ENCODE results near the gene PKMYT1.
"Not testable (repeated sequence)": the region's sequence is repeated elsewhere in the genome, so short reads cannot be mapped to it uniquely, and the experiment has no call there.

The PKMYT1 gene

DNA sequence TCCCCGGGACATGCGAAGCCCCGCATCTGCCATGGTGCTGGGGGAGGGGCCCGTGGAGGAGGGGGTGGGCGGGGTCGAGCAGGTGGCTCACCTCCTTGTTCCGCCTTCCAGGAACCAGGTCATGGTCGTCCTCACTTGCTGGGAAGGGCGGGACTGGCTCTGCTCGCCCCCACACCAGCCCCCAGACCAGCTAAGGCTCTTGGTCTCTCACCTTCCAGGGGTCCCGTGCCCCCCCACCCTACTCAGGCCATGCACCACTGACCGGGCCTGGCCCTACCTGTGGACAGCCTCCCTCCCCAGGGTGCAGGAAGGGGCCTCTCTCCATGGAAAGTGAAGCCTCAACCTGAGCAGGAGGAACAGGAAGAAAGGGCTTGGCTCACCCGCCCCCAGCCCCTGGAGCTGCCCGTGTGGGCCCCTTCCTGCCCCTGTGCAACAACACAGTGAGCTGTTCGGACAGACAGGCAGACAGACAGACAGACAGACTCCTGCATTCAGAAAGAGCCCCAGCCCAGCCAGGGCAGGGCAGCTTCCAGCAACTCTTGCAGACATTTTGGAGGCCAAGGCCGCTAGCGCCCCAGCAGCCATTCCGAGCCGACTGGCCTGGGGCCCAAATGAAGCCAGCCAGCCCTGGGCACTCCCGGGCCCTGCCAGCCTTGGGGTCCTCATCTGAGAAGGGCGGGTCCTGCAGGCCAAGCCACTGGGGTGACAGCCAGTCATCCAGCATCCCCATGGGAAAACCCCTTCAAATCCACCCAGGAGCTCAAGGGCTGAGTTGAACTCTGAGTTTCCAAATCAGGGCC, 24.3 kb downstream of the PKMYT1 start:
- no peak for DNase-seq

DNA sequence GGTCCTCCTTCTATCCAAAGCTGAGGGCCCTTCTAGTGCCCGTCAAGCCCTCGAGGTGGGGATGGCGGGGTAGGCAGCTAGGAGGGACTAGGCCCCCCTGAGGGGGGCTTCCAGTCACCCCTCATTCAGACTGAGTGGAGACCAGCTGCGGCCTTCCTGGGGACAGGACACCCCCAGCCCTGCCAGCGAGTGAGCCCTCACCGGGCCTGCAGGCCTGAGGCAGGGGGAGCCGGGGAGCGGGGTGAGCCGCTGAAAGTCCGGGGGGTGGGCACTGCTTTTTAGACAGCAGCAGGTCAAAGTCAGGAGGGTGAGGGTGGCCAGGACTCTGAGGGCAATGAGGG, 24.8 kb downstream of the PKMYT1 start:
- no peak for DNase-seq

DNA sequence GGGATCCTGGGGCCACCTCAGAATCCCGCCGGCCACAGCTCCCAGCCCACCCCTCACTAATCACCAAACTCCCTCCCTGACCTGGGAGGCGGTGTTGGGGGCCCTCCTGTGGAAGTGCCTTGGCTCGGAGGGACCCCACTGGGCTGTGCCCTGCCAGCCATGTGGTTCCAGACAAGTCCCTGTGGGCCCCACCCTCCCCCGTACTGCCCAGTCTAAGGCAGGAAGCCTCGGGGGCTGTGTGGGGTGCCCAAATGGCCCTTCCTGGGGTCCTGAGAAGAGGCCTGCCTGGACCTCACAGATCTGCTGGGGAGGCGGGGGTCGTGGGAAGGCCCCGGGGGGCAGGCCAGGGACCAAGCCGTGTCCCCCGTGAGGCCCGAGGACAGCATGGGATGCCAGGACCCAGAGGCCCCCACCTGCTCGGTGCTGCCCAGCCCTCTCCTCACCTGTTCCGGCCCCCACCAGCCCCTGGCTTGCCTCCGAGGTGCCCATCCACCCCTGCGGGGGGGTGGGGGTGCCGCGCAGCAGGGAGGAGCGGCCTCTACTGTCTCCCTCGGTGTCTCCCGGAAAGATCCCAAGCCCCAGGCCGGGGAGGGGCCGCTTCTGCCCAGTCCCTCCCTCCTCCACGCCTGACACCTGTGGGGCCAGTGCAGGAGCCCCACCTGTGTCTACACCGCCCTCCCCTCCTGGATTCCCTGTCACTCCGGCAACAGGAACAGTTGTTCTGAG, 25.4 kb downstream of the PKMYT1 start:
- DNase-seq: no peak

DNA sequence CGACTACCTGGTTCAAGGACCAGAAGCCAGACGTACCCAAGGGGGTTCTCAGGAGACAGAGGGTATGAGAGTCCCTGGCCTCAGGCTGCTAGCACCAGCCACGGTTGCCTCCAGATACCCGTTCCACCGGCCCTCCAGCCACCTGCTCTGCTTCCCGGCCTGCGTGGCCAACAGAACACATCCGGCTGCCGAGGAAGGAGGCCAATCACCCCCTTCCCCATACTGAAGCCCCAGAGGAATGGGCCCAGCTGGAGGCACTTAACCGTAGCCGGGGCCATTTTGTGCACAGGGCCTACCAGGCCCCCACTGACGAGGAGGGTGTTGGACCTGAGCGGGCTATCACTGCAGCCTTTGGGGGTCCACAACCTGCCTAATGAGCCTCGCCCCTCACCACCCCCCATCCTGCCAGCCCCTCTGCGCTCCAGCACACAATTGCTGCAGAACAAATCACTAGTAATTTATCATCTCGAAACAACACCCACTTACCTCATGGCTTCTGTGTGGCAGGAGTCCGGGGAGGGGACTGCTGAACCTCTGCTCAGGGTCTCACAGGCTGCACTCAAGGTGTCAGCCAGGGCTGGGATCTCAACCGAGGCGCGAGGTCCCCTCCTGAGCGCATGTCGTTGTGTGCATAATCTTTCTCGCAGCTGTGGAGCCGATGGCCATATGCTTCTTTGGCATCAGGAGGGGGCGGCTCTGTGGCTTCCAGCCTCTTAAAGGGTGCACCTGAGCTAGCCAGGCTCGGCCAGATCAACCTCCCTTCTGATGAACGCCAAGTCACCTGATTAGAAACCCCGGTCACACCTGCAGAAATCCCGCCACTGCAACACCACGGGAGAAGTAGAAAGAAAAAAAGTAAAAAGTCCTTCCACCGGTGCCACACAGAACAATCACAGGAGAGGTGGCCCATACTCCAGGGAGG, 26.3 kb downstream of the PKMYT1 start:
- DNase-seq: no peak

DNA sequence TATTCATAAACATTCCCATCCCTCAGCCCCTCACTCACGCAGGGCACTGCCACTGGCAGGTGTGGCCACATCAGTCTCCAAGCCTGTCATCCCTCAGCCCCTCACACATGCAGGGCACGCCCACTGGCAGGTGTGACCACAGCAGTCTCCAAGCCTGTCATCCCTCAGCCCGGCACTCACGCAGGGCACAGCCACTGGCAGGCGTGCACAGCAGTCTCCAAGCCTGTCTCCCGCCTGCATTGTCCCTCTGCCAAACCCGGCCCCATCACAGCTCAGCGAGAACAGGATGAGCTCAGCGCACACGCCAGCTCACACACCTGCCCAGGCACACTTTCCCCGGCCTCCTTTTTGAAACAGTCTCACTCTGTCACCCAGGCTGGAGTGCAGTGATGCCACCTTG, 27.6 kb downstream of the PKMYT1 start:
- DNase-seq: no peak

DNA sequence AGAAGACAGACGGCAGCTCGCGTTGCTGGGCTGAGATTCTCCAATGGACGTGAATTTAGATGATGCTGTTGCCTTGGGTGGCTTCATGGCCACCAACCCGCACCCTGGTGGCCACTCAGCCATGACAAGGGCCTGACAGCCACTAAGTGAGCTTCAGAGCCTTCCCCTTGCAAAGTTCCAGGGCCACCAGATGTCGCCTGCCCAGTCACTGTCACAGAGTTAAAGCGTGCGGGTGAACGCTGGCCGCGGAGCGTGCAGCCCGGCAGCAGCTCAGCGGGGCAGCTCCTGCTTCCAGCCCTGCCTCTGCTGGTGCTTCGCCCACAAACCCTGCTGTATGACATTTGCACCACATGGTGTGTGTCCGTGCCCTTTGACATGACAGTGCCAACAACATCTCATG, 29.5 kb downstream of the PKMYT1 start:
- no peak for DNase-seq

DNA sequence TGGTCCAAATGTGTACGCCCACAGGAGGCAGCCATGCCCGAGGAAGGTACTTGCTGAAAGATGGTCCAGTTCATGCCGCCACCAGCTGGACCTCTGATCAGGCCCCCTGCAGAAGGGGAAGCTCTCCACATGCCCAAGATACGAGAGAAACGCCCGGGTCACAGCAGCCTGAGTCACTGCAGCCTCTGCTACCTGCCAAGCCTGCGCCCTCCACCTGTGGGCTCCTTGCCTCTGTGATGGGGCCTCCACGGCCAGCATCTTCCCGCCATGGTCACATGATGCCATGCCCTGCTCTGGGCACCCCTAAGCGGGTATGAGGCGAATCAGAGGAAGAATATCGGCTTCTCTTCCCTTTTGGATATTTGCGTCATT, 29.9 kb downstream of the PKMYT1 start:
- DNase-seq: no peak

DNA sequence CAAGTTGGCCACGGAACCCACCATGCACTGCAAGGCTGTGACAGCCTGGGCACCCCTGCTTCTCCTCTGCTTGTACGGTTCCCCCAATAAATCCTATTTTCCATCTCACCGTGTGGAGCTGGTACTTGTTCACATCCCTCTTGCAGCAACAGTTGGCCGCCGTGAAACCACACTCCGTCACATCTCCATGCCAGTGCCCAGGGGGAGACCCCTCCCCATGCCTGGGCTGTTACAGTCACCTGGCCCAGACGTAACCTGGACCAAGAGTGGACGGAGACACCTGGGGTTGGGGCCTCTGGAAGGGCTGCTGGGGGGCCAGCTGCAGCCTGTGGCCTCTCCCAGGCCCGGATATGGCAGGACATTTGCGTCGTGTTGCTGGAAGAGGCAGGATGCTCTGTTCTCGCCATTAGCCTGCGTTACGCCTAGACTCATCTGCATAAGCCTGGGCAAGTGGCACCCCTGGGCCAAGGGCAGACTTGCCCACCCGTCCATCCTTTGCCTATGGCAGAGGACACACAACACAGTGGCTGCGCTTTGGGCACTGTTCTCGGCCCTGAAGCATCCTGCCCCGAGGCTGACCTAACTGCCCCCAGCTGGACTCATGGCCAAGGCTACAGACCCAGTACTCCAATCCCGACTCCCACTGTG, 30.4 kb downstream of the PKMYT1 start:
- DNase-seq: no peak

DNA sequence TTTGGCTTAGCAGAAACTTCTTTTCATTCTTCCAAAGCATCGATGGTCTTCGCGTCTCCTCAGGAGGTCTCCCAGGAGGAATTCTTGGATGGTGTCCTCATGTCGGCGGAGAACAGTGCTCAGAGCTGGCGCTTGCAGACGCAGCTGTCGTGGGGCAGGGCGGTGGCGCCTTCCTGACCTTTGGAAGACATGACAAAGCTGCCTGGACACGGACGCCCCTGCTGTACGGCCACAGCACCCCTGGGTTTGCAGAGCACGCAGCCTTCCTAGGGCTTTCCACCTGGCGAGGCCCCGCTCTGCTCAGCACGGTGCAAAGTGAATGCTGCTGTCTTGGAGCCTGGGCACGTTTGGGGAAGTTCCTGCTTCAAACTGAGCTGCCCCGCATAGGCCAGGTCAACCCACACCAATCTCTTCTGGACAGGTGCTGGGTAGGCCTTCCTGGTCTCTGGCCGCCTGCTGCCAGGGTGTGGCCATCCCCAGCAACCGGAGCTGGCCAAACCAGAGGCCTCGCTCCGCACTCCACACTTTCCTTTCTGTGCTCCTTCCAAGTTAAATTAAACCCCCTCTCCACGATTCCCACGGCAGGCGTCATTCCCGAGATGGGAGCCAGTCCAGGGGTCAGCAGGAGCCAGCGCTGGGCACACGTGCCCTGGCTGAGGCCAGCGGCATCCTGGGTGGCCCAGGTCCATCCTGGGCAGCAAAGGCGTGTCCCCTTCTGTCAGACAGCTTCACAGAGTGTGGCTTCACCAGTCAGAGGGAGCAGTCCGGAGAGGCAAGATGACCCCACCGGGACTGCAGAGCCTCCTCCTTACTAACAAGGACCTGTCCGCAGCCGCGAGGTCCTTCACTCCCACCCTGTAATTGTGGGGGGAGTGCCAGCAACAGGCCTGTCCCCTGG, 31.2 kb downstream of the PKMYT1 start:
- no peak for DNase-seq

DNA sequence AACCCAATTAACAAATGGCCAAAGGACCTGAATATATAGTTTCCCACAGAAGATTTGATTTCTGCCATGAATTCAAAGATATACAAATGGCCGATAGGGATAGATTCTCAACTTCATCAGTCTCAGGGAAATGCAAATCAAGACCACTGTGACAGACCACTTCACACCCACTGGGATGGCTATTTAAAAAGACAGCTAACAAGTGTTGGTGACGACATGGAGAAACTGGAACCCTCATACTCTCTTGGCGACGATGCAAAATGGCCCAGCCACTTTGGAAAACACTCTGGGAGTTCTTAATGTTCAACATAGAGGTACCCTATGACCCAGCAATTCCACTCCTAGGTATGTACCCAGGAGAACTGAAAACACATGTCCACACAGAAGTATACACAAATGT, 33.6 kb downstream of the PKMYT1 start:
- no peak for DNase-seq

DNA sequence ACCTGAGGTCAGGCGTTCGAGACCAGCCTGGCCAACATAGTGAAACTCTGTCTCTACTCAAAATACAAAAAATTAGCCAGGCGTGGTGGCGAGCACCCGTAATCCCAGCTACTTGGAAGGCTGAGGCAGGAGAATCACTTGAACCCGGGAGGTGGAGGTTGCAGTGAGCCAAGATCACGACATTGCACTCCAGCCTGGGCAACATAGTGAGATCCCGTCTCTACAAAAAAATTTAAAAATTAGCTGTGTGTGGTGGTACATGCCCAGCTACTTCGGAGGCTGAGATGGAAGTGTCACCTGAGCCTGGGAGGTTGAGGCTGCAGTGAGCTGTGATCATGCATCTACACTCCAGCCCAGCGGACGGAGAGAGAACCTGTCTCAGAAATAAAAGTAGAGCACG, 36.5 kb downstream of the PKMYT1 start:
- DNase-seq: not testable (repeated sequence)

DNA sequence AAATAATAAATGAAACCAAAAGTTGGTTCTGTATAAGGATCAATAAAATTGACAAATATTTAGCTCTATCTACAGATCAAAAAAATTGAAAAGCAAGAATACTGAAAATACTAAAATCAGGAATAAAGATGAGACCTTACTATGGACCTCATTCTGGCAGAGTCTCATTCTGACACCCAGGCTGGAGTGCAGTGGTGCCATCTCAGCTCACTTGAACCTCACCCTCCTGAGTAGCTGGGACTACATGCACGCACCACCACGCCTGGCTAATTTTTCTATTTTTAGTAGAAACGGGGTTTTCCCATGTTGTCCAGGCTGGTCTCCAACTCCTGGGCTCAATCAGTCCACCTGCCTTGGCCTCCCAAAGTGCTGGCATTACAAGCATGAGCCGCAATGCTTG, 38.2 kb downstream of the PKMYT1 start:
- no peak for DNase-seq

DNA sequence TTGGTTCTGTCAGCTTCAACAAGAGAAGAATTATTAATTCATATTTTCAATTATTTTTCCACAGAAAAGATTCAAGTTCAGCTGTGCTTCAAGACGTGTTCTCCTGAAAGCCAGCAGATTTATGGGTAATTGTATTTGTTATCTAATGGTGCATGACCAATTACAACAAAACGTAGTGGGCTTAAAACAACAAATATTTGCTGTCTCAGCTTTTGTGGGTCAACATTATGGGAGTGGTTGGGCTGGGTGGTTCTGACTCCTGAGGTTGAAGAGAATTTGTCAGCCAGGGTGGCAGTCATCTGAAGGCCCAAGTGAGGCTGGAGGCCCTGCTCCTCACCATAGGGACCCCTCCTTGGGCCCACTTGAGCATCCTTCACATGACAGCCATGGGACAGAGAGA, 40.3 kb downstream of the PKMYT1 start:
- no peak for DNase-seq

DNA sequence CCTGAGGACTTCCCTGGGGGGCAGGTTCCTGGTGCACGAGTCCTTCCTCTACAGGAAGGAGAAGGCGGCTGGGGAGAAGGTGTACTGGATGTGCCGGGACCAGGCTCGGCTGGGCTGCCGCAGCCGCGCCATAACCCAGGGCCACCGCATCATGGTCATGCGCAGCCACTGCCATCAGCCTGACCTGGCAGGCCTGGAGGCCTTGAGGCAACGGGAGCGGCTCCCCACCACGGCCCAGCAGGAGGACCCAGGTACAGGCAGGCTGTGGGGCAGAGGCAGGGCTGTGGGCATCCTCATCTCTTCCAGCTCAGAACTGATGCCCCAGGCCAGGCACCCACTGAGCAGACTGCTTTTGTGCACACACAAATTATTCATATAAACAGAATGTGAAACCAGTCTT, 42.0 kb downstream of the PKMYT1 start:
- no peak for DNase-seq

DNA sequence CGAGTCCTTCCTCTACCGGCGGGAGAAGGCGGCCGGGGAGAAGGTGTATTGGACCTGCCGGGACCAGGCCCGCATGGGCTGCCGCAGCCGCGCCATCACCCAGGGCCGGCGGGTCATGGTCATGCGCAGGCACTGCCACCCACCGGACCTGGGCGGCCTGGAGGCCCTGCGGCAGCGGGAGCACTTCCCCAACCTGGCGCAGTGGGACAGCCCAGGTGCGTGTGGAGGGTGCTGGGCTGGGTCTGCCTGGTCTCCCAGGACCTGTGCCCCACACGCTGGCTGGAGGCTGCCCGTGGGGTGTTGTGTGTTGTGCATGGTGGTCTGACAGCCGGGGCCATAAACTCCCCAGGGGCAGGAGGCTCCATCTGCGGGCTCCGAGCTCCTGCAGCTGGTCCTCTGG, 43.1 kb downstream of the PKMYT1 start:
- DNase-seq: no peak

DNA sequence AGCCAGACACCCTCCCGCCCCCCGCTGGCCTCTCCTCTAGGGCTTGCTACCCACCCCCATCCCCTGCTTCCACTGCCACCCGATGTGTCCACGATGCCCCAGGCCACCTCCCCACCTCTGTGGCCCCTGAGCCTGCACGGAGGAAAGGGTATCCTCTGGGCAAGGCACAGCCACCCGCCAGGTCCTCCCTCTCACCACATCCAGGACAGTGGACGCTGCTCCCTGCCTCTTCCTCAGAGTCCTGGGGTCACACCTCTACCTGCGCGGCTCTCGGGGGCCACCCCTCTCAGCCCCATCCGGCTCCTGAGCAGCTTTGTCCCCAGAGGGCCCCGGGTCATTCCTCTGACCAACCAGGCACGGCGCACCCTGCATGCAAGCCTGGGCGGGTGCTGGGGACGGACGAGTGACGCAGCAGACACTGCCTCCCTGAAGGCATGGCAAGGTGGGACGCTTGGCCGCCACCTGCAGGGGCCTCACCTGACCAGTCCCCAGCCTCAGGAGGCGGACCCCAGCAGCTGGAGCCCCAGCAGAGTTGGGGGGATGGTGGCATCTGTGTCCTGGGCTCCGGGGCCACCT, 43.7 kb downstream of the PKMYT1 start:
- DNase-seq: no peak

DNA sequence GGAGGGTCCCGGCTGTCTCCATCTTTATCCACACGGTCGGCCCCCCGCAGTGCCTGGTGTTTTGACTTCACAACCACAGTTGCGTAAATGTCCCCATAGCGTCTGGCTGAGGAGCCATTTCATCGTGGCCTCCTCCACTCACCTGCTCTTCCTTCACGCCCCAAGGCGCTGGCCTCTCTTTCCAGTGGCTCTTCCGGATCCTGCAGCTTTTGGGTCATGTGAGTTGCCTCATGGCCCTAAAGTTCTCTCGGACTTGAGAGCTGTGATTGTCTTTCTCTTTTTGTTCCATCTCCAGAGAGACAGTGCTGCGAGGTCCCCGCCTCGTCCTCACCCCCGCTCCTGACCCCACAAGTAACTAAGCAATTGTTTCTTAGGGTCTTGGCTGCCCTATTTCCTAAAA, 45.8 kb downstream of the PKMYT1 start:
- DNase-seq: no peak

DNA sequence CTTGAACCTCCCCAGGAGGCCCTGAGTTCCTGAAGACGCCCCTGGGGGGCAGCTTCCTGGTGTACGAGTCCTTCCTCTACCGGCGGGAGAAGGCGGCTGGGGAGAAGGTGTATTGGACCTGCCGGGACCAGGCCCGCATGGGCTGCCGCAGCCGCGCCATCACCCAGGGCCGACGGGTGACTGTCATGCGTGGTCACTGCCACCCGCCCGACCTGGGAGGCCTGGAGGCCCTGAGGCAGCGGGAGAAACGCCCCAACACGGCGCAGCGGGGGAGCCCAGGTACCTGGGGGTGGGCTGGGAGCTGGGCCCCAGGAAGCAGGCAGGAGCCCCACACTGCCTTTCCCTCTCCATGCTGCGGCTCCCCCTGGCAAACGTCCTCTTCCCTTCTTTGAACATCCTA, 46.5 kb downstream of the PKMYT1 start:
- no peak for DNase-seq

DNA sequence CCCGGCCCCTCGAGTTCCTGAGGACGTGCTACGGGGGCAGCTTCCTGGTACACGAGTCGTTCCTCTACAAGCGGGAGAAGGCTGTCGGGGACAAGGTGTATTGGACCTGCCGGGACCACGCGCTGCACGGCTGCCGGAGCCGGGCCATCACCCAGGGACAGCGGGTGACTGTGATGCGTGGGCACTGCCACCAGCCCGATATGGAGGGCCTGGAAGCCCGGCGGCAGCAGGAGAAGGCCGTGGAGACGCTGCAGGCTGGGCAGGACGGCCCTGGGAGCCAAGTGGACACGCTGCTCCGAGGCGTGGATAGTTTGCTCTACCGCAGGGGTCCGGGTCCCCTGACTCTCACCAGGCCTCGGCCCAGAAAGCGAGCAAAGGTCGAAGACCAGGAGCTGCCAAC, 47.1 kb downstream of the PKMYT1 start:
- no peak for DNase-seq

DNA sequence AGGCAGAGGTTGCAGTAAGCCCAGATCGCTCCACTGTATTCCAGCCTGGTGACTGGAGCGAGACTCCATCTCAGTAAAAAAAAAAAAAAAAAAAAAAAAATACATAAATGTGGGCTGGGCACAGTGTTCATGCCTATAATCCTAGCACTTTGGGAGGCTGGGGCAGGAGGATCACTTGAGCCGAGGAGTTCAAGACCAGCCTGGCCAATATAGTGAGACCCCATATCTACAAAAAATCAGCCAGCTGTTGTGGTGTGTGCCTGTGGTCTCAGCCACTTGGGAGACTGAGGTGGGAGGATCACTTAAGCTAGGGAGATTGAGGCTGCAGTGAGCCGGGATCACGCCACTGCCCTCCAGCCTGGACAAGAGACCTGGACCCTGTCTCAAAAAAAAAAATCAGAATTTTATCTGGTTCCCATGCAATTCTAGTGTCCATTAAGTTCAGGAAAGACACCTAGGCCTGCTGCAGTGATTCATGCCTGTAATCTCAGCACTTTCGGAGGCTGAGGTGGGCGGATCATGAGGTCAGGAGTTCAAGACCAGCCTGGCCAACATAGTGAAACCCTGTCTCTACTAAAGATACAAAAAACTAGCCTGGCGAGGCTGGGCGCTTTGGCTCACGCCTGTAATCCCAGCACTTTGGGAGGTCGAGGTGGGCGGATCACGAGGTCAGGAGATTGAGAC, 48.9 kb downstream of the PKMYT1 start:
- DNase-seq: not testable (repeated sequence)

DNA sequence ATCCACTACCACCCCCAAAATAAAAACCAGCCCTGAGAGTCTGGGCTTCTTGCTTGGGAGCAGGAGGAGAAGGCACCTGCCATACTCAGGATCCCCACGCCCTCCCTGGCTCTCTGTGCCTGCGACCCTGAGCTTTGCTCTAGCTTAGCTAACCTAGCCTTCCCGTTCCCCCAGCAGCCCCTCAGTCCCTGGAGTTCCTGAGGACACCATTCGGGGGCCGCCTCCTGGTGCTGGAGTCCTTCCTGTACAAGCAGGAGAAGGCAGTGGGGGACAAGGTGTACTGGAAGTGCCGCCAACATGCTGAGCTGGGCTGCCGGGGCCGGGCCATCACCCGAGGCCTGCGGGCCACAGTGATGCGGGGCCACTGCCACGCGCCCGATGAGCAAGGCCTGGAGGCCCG, 50.0 kb downstream of the PKMYT1 start:
- DNase-seq: no peak
